Rectal smooth muscle tissue (tissue), 1 donor: ENCODE data around the gene KBTBD2.
"Not testable (repeated sequence)": the region's sequence is repeated elsewhere in the genome, so short reads cannot be mapped to it uniquely, and the experiment has no call there.

ENCODE experiments used
- H3K27ac ChIP-seq: one replicate; pipeline ENCODE4 v1.7.0; 2013; ENCODE audit warnings: low read depth, low read length, inconsistent platforms
- H3K27me3 ChIP-seq: one replicate; pipeline ENCODE4 v1.7.0; 2013; ENCODE audit warnings: low read length; ENCODE audit not compliant: control insufficient read depth, insufficient read depth
- H3K36me3 ChIP-seq: one replicate; pipeline ENCODE4 v1.7.0; 2013; ENCODE audit warnings: low read length; ENCODE audit not compliant: control insufficient read depth, insufficient read depth
- H3K4me1 ChIP-seq: one replicate; pipeline ENCODE4 v1.7.0; 2013; ENCODE audit warnings: low read length; ENCODE audit not compliant: control insufficient read depth, insufficient read depth
- H3K4me3 ChIP-seq: one replicate; pipeline ENCODE4 v1.7.0; 2013; ENCODE audit warnings: low read length
- H3K9ac ChIP-seq: one replicate; pipeline ENCODE4 v1.7.0; 2013; ENCODE audit warnings: low read length

Gene KBTBD2

DNA sequence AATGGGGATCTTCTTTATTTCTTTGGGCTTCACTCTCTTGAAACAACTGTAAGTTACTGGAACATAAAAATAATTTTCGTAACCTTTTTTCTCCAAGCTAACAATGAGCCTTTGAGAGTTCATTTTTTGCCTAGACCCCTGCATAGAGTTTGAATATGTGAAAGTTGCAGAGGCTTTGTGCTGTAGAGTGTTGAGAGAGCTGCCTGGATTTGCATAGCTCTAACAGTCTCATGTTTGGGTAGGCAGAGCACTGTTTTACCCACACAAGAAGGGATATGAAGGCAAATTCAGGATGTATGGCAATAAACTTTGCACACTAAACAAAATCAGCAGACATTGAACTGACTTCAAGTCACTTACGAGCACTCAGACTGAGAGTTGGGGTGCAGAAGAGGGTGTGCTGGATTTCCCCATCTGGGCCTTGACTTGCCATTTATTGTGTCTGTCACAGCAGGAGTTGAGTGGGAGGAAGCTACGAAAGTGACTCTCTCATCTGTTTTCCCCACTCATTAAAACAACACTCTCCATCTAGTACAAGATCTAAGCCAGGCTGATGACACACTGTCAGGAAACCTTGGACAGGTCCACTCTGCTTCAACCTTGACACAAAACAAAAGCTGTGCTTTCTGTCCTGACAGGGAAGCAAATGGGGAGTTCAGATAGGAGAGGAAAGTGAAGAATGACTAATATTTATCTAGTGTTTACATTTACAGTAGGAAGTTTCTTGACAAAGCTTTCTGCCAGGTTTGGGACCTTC, 62.4 kb downstream of the KBTBD2 start:
- H3K4me1 ChIP-seq, H3K27ac ChIP-seq, H3K9ac ChIP-seq, H3K4me3 ChIP-seq, H3K27me3 ChIP-seq, H3K36me3 ChIP-seq: not testable (repeated sequence)
